K562 (cell line): ENCODE measurements around the gene DGKE. TPM values are rescaled to one million over a fixed set of nuclear protein-coding genes. Genes with fewer than 3 reads are reported as not detected.

Source experiments
- ATAC-seq: fragments of 200-7000 bp; cut with Tn5 transposase; 3 replicates; pipeline ENCODE4 v1.9.1; 2020; ENCODE audit warnings: moderate library complexity
- BruUV-seq: library from RNA; stranded (reverse); fragments of 400-500 nt; replicated peaks from 2 replicates; lab custom pipeline; 2021; lab: Mats Ljungman, UMichigan
- CTCF ChIA-PET: fragments of 300-600 bp; formaldehyde crosslinking; extraction: SDS; loops from one replicate; lab custom pipeline; 2021; ENCODE audit warnings: low intra/inter-chr PET ratio; lab: Yijun Ruan, JAX
- POLR2A ChIA-PET: fragments of 300-600, 350-650 bp; sonication (Branson Sonifier 250); formaldehyde crosslinking; extraction: SDS; loops from one replicate; lab custom pipeline; 2021; ENCODE audit warnings: antibody characterized with exemption, inconsistent platforms; lab: Yijun Ruan, JAX
- DNase-seq, 4 experiments: peaks; one replicate each; pipeline versions ENCODE4 v3.0.0 to v3.0.0-alpha.2; 2011 to 2018; ENCODE audit warnings: low spot score in 3 of 4, mixed read lengths in 3 of 4; ENCODE audit errors: extremely low read depth in 1 of 4
- FAIRE-seq: peaks from 2 replicates; lab custom pipeline; 2011; peaks lifted over from hg19 to GRCh38; lab: Jason Lieb, UNC
- H2AFZ ChIP-seq: 2 replicates; pipeline ENCODE4 v1.6.0; 2011; ENCODE audit warnings: low read depth, low read length, control low read depth, inconsistent platforms
- H3K27ac ChIP-seq: fragments of 200-600 bp; 3 replicates; pipeline ENCODE4 v1.8.0; 2011; ENCODE audit warnings: low read depth, mild to moderate bottlenecking, control low read depth, inconsistent platforms, low read length, moderate library complexity, mixed read lengths; ENCODE audit errors: extremely low read depth
- H3K27me3 ChIP-seq, 2 experiments: fragments of 300-600 bp in 1 of 2; 2 replicates in 1 of 2; 3 replicates in 1 of 2; pipeline versions ENCODE4 v1.6.0 to v1.8.0; 2011; ENCODE audit warnings: inconsistent platforms in 2 of 2, low read length in 2 of 2, mild to moderate bottlenecking in 1 of 2, mixed read lengths in 1 of 2, moderate library complexity in 1 of 2; ENCODE audit not compliant: control insufficient read depth in 2 of 2, insufficient read depth in 2 of 2
- H3K36me3 ChIP-seq: fragments of 300-600 bp; 3 replicates; pipeline ENCODE4 v1.8.0; 2011; ENCODE audit warnings: mild to moderate bottlenecking, low read length, inconsistent platforms; ENCODE audit not compliant: control insufficient read depth, insufficient read depth
- H3K4me1 ChIP-seq, 2 experiments: fragments of 200-600 bp in 1 of 2; replicated peaks in 1 of 2; 2 replicates in 1 of 2; 3 replicates in 1 of 2; pipeline versions ENCODE4 v1.5.1 to v1.8.0; 2011; ENCODE audit warnings: inconsistent platforms in 2 of 2, low read length in 2 of 2, mild to moderate bottlenecking in 1 of 2, mixed read lengths in 1 of 2, moderate library complexity in 1 of 2; ENCODE audit not compliant: control insufficient read depth in 2 of 2, insufficient read depth in 2 of 2
- H3K4me2 ChIP-seq: 2 replicates; pipeline ENCODE4 v1.6.1; 2011; ENCODE audit warnings: low read length, control low read depth, inconsistent platforms, mixed read lengths; ENCODE audit not compliant: insufficient read depth
- H3K4me3 ChIP-seq: fragments of 200-600 bp; sonication (generic), shearing (Covaris generic); 2 replicates; pipeline ENCODE4 v1.5.1; 2016; ENCODE audit warnings: control low read depth, inconsistent platforms
- H3K79me2 ChIP-seq: fragments of 200-600 bp; 3 replicates; pipeline ENCODE4 v1.8.0; 2011; ENCODE audit warnings: low read length, inconsistent platforms; ENCODE audit not compliant: control insufficient read depth, insufficient read depth
- H3K9ac ChIP-seq, 2 experiments: 2 replicates each; pipeline versions ENCODE4 v1.6.0 to v1.6.1; 2011; ENCODE audit warnings: low read depth in 2 of 2, low read length in 2 of 2, control low read depth in 1 of 2, inconsistent platforms in 1 of 2, mild to moderate bottlenecking in 1 of 2, mixed read lengths in 1 of 2; ENCODE audit not compliant: insufficient read depth in 1 of 2
- H3K9me1 ChIP-seq: one replicate; pipeline ENCODE4 v1.6.0; 2011; ENCODE audit warnings: inconsistent platforms, mild to moderate bottlenecking, low read length, moderate library complexity; ENCODE audit not compliant: control insufficient read depth, insufficient read depth
- H3K9me3 ChIP-seq: replicated peaks from 2 replicates; pipeline ENCODE4 v1.5.1; 2011; ENCODE audit warnings: low read depth, low read length, inconsistent platforms; ENCODE audit not compliant: control insufficient read depth, insufficient read depth
- H4K20me1 ChIP-seq: replicated peaks from 2 replicates; pipeline ENCODE4 v1.6.1; 2011; ENCODE audit warnings: low read length, inconsistent platforms, mixed read lengths; ENCODE audit not compliant: control insufficient read depth, insufficient read depth
- BCOR ChIP-seq: fragments of 450-650 bp; IDR thresholded peaks from 2 replicates; pipeline ENCODE4 v1.6.1; 2016
- CBX2 ChIP-seq: fragments of 200-600 bp; sonication (generic); IDR thresholded peaks from one replicate; pipeline ENCODE4 v1.6.1; 2012; ENCODE audit warnings: mild to moderate bottlenecking, low read length, inconsistent platforms; ENCODE audit not compliant: insufficient read depth, poor library complexity, severe bottlenecking
- DACH1 ChIP-seq: fragments of 450-650 bp; IDR thresholded peaks from 2 replicates; pipeline ENCODE4 v1.6.1; 2018; ENCODE audit not compliant: partially characterized antibody
- DIDO1 ChIP-seq: fragments of 450-650 bp; IDR thresholded peaks from 2 replicates; pipeline ENCODE4 v1.6.1; 2016; ENCODE audit warnings: low read depth, missing biosample characterization, missing genetic modification characterization
- ETS2 ChIP-seq: IDR thresholded peaks from 2 replicates; pipeline ENCODE4 v1.6.1; 2016; ENCODE audit warnings: borderline replicate concordance, missing genetic modification characterization, mild to moderate bottlenecking, moderate library complexity, missing compliant biosample characterization; ENCODE audit not compliant: poor library complexity, severe bottlenecking
- POLR2AphosphoS2 ChIP-seq: IDR thresholded peaks from 2 replicates; pipeline ENCODE4 v1.6.1; 2012; ENCODE audit warnings: low read length, improper control_type of control experiment
- ZNF584 ChIP-seq: fragments of 200-800 bp; sonication (Bioruptor generic); IDR thresholded peaks from 2 replicates; pipeline ENCODE4 v1.6.1; 2016; ENCODE audit warnings: low read depth, mild to moderate bottlenecking, missing genetic modification characterization, missing compliant biosample characterization
- WGBS: fragments of 100-300 bp; shearing (Covaris generic); methylation state at CpG from one replicate; pipeline ENCODE4 v1.1.6; 2016; ENCODE audit warnings: low coverage, mixed read lengths; ENCODE audit not compliant: insufficient coverage; ENCODE audit errors: missing lambda C conversion rate; 5-methylcytosine and 5-hydroxymethylcytosine counted together
- in situ Hi-C: fragments of 300-500 bp; cut with MboI; formaldehyde crosslinking; loops from 4 replicates; pipeline ENCODE4 v1.15.0; 2018; ENCODE audit warnings: inconsistent platforms, mixed read lengths
- intact Hi-C: fragments of 100-400 bp; cut with micrococcal nuclease; formaldehyde crosslinking; loops from 2 replicates; pipeline ENCODE4 v1.14.2; 2022
- polyA plus RNA-seq, 8 experiments: library from polyadenylated mRNA; depleted of rRNA in 4 of 8; stranded (reverse) in 5 of 8; unstranded in 3 of 8; fragments of >200 nt; fragmentation: Nextera tagmentation in 2 of 8; fragmentation: Illumina TruSeq in 1 of 8; extraction: Ambion mirVana in 2 of 8; extraction: Trizol in 1 of 8; gene quantifications; 2 replicates each; pipeline versions ENCODE4 v1.2.1 to v1.2.3, GENCODE V29; 2011 to 2014; ENCODE audit warnings: inconsistent platforms in 1 of 8, missing spikeins in 1 of 8
- total RNA-seq, 7 experiments: library from RNA; depleted of rRNA in 6 of 7; stranded (reverse); fragments of >200 nt in 6 of 7; fragmentation: Illumina TruSeq in 2 of 7; extraction: Trizol in 2 of 7; gene quantifications; 2 replicates each; pipeline versions ENCODE4 v1.2.1 to v1.2.3, GENCODE V29; 2011 to 2021; ENCODE audit warnings: low replicate concordance in 1 of 7
- TF ChIP-seq, protein P1 (sequence below), 2 experiments: IDR thresholded peaks in 1 of 2; conservative IDR thresholded peaks in 1 of 2; 2 replicates each; pipeline ENCODE4 v1.6.1; 2016; ENCODE audit warnings: low read depth in 2 of 2, mild to moderate bottlenecking in 1 of 2, missing compliant biosample characterization in 1 of 2, missing genetic modification characterization in 1 of 2, moderate library complexity in 1 of 2
- TF ChIP-seq, protein P2 (sequence below): sonication (generic); formaldehyde crosslinking; IDR thresholded peaks from 2 replicates; pipeline ENCODE4 v1.4.0; 2020; ENCODE audit warnings: mild to moderate bottlenecking, missing genetic modification reagents

DGKE gene
- total and polyA plus RNA-seq, 9 of the 15 experiments (the other 6 are each of a cell fraction or from before 2014, with no cell fraction given), result 1.3 to 9.9 (median 5.9) TPM

DNA sequence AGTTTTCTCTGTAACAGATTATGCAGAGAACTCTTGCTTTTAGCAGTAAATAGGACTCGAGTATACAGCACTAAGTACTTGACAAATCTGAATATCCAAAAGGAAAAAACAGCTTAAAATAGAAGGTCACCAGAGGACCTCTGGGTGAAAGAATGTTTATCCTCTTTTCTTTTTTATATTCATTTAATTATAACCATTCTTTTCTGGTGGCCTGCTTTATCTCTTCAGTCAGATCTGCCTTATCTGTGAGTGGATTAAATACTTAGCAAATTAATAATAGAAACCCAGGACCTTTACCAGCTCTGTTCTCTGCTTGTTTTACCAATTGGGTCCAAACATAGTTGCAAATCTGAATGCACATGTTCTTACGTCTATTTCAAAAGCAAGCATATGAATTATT lies 8.6 kb downstream of the DGKE start (continued):
- TF ChIP-seq, protein P1, sequence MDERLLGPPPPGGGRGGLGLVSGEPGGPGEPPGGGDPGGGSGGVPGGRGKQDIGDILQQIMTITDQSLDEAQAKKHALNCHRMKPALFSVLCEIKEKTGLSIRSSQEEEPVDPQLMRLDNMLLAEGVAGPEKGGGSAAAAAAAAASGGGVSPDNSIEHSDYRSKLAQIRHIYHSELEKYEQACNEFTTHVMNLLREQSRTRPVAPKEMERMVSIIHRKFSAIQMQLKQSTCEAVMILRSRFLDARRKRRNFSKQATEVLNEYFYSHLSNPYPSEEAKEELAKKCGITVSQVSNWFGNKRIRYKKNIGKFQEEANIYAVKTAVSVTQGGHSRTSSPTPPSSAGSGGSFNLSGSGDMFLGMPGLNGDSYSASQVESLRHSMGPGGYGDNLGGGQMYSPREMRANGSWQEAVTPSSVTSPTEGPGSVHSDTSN (CRISPR knock-in tag; IDR thresholded peaks at IDR 0.05; ENCODE audit: low read depth), result no peak
- TF ChIP-seq, protein P1 (tag; conservative IDR thresholded peaks at IDR 0.05; ENCODE audit: low read depth), result no peak
- TF ChIP-seq POLR2AphosphoS2, result no peak
- no peak for TF ChIP-seq BCOR
- TF ChIP-seq CBX2, result no peak
- TF ChIP-seq ZNF584, result no peak
- TF ChIP-seq ETS2, result no peak
- TF ChIP-seq, all 486 proteins: peak for 0

DNA sequence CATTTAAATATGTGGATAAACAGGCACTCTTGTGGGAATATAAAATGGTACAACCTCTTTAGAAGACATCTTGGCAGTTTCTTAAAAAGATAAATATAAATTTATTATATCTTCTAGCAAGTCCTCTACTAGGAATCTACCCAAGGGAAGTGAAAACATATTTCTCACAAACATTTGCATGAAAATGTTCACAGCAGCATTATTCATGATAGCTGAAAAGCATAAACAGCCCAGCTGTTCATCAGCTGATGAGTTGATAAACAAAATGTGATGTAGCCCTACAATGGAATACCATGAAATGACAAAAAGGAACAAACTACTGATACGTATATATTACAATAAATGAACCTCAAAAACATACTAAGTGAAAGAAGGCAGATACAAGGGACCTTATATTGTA lies 12.0 kb downstream of the DGKE start:
- Histone ChIP-seq H4K20me1 (no peaks in the 10 kb centered on the region), H3K9ac (no peak overlapping the region), H3K4me2 (no peak overlapping the region), H3K4me1 (no peaks in the 10 kb centered on the region), H3K9me1 (no peaks in the 10 kb centered on the region), H2AFZ (no peak overlapping the region), H3K36me3 (peaks cover 57% of the 10 kb centered on the region; the same call in 2 of the 3 replicates), H3K4me3 (no peak overlapping the region), H3K79me2 (no peaks in the 10 kb centered on the region), H3K27me3 (no peaks in the 10 kb centered on the region), H3K27ac (no peak overlapping the region), H3K9me3 (no peaks in the 10 kb centered on the region)
- DNase-seq, result no peak
- CTCF ChIA-PET, result no interaction called here
- no TSS peak for BruUV-seq
- no peak for FAIRE-seq
- TF ChIP-seq, protein P2, sequence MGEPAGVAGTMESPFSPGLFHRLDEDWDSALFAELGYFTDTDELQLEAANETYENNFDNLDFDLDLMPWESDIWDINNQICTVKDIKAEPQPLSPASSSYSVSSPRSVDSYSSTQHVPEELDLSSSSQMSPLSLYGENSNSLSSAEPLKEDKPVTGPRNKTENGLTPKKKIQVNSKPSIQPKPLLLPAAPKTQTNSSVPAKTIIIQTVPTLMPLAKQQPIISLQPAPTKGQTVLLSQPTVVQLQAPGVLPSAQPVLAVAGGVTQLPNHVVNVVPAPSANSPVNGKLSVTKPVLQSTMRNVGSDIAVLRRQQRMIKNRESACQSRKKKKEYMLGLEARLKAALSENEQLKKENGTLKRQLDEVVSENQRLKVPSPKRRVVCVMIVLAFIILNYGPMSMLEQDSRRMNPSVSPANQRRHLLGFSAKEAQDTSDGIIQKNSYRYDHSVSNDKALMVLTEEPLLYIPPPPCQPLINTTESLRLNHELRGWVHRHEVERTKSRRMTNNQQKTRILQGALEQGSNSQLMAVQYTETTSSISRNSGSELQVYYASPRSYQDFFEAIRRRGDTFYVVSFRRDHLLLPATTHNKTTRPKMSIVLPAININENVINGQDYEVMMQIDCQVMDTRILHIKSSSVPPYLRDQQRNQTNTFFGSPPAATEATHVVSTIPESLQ (CRISPR knock-in tag), result no peak
- TF ChIP-seq DIDO1 (tag), result no peak
- peak; percentile 19 for TF ChIP-seq DACH1
- intact Hi-C loops (no loop called here), in situ Hi-C loops (no loop called here)
- 100% methylated on average over 1 of the region's 1 CpG for WGBS
- POLR2A ChIA-PET, result no interaction called here
- no peak for ATAC-seq
